Gastroesophageal sphincter (tissue), 4 donors: ENCODE data around the gene NPC2. TPM values are rescaled to one million over a fixed set of nuclear protein-coding genes. Genes with fewer than 3 reads are reported as not detected.

Experiments used
- ATAC-seq: fragments of 150-250 bp; one replicate; pipeline ENCODE4 v1.9.1; 2016; ENCODE audit warnings: mild to moderate bottlenecking, moderate library complexity
- H3K27ac ChIP-seq, 4 donors: fragments of 200-600 bp; sonication (generic) in 3 of 4; 1 replicate in 3 of 4; 2 replicates in 1 of 4; pipeline ENCODE4 v1.5.1; 2016 to 2019
- H3K27me3 ChIP-seq: fragments of 200-600 bp; sonication (generic); one replicate; pipeline ENCODE4 v1.5.1; 2019
- H3K36me3 ChIP-seq, 2 donors: fragments of 200-600 bp; sonication (generic); one replicate each; pipeline ENCODE4 v1.5.1; 2019; ENCODE audit warnings: control low read depth in 1 of 2
- H3K4me1 ChIP-seq, 3 donors: fragments of 200-600 bp; sonication (generic); 1 replicate in 2 of 3; 2 replicates in 1 of 3; pipeline ENCODE4 v1.5.1; 2016 to 2019; ENCODE audit warnings: control low read depth in 2 of 3
- H3K4me3 ChIP-seq, 2 donors: fragments of 200-600 bp; sonication (generic); one replicate each; pipeline ENCODE4 v1.5.1; 2019; ENCODE audit warnings: mild to moderate bottlenecking in 1 of 2, moderate library complexity in 1 of 2
- H3K9me3 ChIP-seq, 3 donors: fragments of 200-600 bp; sonication (generic); one replicate each; pipeline ENCODE4 v1.5.1; 2017 to 2019; ENCODE audit warnings: control low read depth in 2 of 3
- CTCF ChIP-seq, 4 experiments: fragments of 200-600 bp in 2 of 4; fragments of 450-650 bp in 2 of 4; sonication (generic) in 1 of 4; IDR thresholded peaks; one replicate each; pipeline ENCODE4 v1.5.1; 2017 to 2019; ENCODE audit warnings: antibody characterized with exemption in 4 of 4, mild to moderate bottlenecking in 2 of 4, moderate library complexity in 2 of 4
- EP300 ChIP-seq: sonication (generic); formaldehyde crosslinking; IDR thresholded peaks from one replicate; pipeline ENCODE4 v1.6.1; 2017; ENCODE audit warnings: antibody characterized with exemption, mild to moderate bottlenecking
- POLR2A ChIP-seq, 2 donors: fragments of 450-650 bp; IDR thresholded peaks; one replicate each; pipeline ENCODE4 v1.6.1; 2017; ENCODE audit warnings: antibody characterized with exemption in 2 of 2, mild to moderate bottlenecking in 2 of 2, moderate library complexity in 1 of 2
- POLR2AphosphoS5 ChIP-seq: sonication (generic); formaldehyde crosslinking; IDR thresholded peaks from one replicate; pipeline ENCODE4 v1.6.1; 2017; ENCODE audit warnings: antibody characterized with exemption
- WGBS, 2 donors: methylation state at CpG; one replicate each; pipeline ENCODE4 v1.1.5; 2018; ENCODE audit warnings: low coverage in 1 of 2; 5-methylcytosine and 5-hydroxymethylcytosine counted together
- total RNA-seq, 4 donors: library from RNA; depleted of rRNA; stranded (reverse); fragments of >200 nt; gene quantifications; one replicate each; pipeline ENCODE4 v1.1.0, GENCODE V29; 2016

Gene NPC2
- total RNA-seq = 100 to 1,000 TPM in 3 of 4 donors, 10 to 100 TPM in 1; 81.9 to 302 (median 227) TPM

DNA sequence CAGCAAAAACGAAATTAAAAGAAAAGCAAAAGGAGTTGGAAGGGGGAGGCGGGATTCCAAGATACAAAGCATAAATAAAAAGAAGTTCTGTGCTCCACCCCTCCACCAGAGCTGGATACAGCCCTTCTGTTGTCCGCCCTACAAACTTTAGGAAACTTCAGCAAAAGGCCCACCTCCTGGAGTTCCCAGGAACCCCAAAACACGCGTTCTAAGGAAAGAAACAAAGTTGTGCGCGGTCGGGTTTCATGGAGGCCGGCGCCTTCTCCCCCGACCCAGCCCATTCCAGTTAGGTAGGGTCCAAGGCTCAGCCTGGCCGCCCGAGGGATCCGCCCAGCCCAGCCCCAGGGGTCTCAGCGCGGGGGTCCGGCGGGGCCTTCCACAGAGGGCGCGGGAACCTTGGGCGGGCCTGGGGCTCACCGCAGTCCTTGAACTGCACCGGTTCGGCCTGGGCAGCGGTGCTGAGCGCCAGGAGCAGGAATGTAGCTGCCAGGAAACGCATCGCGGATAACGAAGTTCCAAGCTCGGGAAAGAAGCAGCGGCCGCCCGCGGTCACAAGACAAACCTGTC, at the start of gene NPC2:
Gene NPC2, minus strand, starts transcription at position 530 of the 567 bp plus-strand sequence. Its CDS starts 31 bp downstream, at position 499.
- TF ChIP-seq POLR2AphosphoS5 (peak; percentile 73), POLR2A (IDR thresholded peaks at IDR 0.05) (peak; percentile 51 to 57), CTCF (IDR thresholded peaks at IDR 0.05) (peak in 2 of 4 experiments; percentile 8 to 14), EP300 (no peak)
- Histone ChIP-seq H3K27me3 (no peaks in the 10 kb centered on the region), H3K27ac (peak within 1 kb of the TSS; percentile 87 to 95 (median 91)), H3K9me3 (no peaks in the 10 kb centered on the region), H3K4me1 (peaks cover 6 to 60% (median 7%) of the 10 kb centered on the region in 3 donors), H3K36me3 (peaks cover 0 to 13% of the 10 kb centered on the region in 2 donors), H3K4me3 (peak within 1 kb of the TSS; percentile 83 to 90)
- WGBS, 2 donors = 0 to 1% methylated on average over 8 to 9 of the region's 35 CpGs
- ATAC-seq = no peak

- Histone ChIP-seq H3K9me3 (no peaks in the 10 kb centered on the region), H3K4me1 (no peaks in the 10 kb centered on the region), H3K4me3 (no peak overlapping the region), H3K27me3 (no peaks in the 10 kb centered on the region), H3K27ac (no peak overlapping the region), H3K36me3 (peaks cover 0 to 21% of the 10 kb centered on the region in 2 donors)
- TF ChIP-seq CTCF (IDR thresholded peaks at IDR 0.05) (no peak), POLR2A (IDR thresholded peaks at IDR 0.05) (no peak)
- WGBS, 2 donors = 55% methylated on average over 2 of the region's 10 CpGs; no CpG with 5 or more reads in 1 of the 2 donors
- no peak for ATAC-seq
Measured at GRCh38 chr14:74542056-74542685, 49.1 kb upstream of the NPC2 start.

GRCh38 chr14:74541225-74541624, 48.1 kb upstream of the NPC2 start:
- TF ChIP-seq CTCF (IDR thresholded peaks at IDR 0.05) (no peak), EP300 (no peak), POLR2AphosphoS5 (no peak), POLR2A (IDR thresholded peaks at IDR 0.05) (no peak)
- H3K27me3 ChIP-seq = no peaks in the 10 kb centered on the region

DNA sequence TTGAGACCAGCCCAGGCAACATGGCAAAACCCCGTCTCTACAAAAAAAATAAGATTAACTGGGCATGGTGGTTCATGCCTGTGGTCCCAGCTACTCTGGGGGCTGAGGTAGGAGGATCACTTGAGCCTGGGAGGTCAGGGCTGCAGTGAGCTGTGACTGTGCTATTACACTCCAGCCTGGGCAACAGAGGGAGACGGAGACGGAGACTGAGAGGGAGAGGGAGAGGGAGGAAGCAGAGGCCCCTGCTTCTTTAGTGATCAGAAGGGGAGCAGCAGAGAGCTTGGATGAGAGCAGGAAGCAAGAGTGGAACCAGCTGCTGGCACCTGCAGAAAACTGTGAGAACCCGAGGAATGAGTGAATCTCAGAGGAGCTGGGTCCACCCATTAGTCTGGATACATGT, 46.4 kb upstream of the NPC2 start:
- Histone ChIP-seq H3K27me3 (no peaks in the 10 kb centered on the region), H3K27ac (no peak overlapping the region), H3K9me3 (no peaks in the 10 kb centered on the region), H3K4me1 (no peaks in the 10 kb centered on the region), H3K36me3 (peaks cover 0 to 16% of the 10 kb centered on the region in 2 donors), H3K4me3 (no peak overlapping the region)
- TF ChIP-seq POLR2A (IDR thresholded peaks at IDR 0.05) = no peak
- no peak for TF ChIP-seq EP300
- TF ChIP-seq CTCF (IDR thresholded peaks at IDR 0.05) = no peak
- no peak for TF ChIP-seq POLR2AphosphoS5
- WGBS, 2 donors = 40 to 85% methylated on average over 1 to 3 of the region's 4 CpGs
- no peak for ATAC-seq

More at GRCh38 chr14:74541225-74541624, 48.1 kb upstream of the NPC2 start:
- no peak overlapping the region for H3K4me3 ChIP-seq
- peaks cover 0 to 16% of the 10 kb centered on the region in 2 donors for H3K36me3 ChIP-seq
- H3K4me1 ChIP-seq = no peaks in the 10 kb centered on the region
- no peak overlapping the region for H3K27ac ChIP-seq
- 94 to 97% methylated on average over 2 to 3 of the region's 3 CpGs for WGBS, 2 donors
- no peaks in the 10 kb centered on the region for H3K9me3 ChIP-seq
- ATAC-seq = no peak
